HPDE6-E6E7 (cell line): ENCODE results near the gene ACKR3.

ENCODE experiments used
- DNase-seq: peaks from one replicate; pipeline ENCODE4 v3.0.0; 2011; ENCODE audit warnings: missing footprints; ENCODE audit errors: extremely low spot score

The ACKR3 gene

DNA sequence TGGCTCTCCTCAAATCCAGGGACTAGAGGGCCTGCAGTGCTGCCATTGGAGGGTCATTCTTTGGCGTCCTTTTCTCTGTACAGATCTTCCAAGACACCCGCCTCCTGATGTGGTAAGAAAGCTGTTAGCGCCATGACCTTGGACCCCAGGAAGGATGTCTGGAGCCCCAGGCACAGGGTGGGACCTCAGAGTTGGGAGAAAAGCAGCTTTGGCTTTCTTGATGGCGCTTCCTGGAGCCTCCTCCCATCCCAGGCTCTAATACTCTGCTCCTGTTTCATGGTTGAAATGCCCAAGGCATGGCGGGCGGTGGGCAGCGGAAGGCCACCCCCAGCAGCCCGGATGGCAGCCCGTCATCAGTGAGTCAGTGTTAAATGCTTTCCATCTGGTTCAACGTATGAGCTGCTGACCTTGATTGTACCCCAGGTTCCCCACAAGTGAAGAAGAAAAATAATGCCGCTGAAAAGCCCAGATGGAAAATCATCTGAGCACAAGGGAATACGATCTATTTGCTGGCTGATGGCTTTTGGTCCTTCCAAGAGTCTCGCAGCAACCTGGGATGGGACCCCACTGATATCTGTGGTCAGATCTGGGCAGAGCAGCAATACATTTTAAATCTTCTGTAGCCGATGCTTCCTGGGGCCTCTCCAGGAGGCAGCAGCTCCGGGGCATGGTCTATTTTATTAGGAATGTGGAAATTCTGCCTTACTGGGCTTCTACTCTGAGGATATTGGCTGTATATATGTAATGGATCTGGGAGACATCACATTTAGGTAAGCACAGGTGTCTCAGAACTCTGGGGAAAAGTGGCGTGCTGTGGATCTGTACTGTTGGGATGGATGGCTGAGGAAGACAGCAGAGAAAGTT lies 15.1 kb downstream of the ACKR3 start:
- DNase-seq = no peak

GRCh38 chr2:236585966-236586365 lies 16.3 kb downstream of the ACKR3 start:
- DNase-seq = no peak

GRCh38 chr2:236587861-236588815 lies 18.5 kb downstream of the ACKR3 start:
- DNase-seq = no peak

DNA sequence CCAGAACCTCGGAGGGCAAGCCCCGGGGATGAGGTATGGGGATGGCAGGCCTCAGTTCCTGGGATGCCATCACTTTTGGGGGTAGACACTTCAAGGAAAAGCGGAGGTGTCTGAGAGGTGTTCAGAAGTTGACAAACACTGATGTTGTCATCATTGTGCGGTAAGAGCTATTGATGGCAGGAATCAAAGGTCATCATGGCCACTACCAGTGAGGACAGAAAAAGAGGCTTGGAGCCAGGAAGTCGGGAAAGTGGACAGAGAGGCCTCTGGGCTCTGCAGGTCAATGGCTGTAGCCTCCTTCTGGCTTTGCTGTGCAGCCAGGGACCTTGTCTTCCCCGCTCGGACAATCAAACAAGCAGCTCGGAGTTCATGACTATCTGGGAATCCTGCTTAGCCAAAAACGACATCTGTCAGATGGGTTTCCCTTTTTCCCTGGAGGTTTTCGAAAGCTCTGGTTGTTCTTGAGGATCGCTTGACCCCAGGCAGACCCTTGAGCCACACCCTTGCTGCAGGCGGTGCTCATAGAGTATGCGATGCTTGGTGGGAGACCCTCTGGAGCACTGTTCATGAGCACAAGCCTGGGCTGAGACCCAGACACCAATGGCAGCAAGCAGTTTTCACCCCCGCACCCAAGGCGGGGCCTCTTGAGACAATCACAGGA lies 19.4 kb downstream of the ACKR3 start:
- DNase-seq = no peak

GRCh38 chr2:236590846-236591245 lies 21.2 kb downstream of the ACKR3 start:
- no peak for DNase-seq

DNA sequence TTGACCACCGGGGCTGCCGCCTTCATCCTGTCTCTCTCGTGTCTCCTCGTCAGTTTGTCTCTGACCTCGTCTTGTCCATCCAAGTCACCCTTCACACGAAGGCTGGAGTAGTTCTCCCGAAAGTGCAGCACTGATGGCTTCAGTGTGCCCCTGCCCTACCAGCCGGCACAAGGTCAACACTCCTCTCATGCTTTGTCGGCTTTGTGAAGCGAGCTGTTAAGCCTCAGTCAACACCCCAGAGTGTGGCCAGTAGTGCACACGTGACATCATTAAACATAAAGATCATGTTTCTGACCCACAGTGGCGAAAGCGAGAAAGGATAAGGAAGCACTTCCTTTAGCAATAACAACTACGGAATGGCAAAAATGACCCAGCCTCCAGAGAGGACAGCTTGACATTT lies 23.2 kb downstream of the ACKR3 start:
- no peak for DNase-seq

GRCh38 chr2:236593531-236593930 lies 23.9 kb downstream of the ACKR3 start:
- no peak for DNase-seq

GRCh38 chr2:236593956-236594355 lies 24.3 kb downstream of the ACKR3 start:
- DNase-seq = no peak

DNA sequence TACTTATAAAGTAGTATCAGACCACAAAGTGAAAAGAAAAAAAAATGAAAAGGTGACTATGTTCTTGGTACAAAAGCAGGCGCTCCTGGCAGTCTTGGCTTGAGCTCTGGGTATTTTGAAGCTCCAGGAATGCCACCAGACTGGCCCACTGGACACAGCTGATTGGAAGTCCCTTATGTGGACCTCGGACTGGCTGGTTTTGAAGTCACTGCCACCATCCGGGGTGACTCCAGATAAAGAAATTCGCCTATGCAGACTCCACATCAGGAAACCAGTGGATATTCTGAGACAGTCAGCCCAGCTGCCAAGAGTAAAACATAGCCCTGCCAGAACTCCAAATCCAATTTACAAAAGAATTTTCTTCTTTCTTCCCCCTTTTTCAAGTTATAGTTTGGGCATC lies 28.0 kb downstream of the ACKR3 start:
- DNase-seq = no peak

DNA sequence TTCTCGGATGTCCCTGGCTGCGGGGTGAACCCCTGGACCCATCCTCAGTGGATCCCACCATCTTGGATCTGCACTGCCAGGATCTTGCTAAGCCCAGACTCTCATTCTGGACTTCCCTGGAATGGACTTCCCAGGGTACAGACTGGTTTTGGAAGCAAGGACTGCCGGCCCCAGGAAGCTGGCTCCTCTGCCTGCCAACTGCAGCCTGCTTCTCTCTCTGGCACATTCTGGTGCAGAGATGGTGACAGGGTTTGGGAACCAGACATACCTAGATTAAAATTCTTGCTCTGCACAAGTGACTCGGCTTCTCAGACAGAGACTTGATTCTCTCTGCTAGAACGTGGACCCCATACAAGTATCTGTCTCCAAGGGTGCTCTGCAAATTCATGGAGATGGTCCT lies 29.4 kb downstream of the ACKR3 start:
- no peak for DNase-seq

GRCh38 chr2:236600158-236600557 lies 30.5 kb downstream of the ACKR3 start:
- DNase-seq = no peak

DNA sequence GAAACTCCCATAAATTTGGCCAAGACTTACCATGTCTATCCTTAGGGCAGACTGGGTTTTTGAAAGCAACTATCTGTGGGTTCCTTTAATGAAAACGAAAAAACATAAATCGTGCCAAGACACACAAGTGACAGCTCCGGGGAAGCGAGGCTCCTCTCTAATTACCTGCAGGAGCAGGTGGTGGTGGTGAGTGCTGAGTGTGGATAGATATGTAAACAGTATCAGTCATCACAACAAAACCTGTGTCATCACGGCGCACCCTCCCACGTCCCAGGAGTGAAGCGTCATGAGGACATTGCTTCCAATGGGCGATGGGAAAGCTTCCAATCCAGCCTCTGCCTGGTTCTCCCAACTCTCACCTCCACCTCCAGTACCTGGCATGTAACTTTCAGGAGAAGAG lies 31.3 kb downstream of the ACKR3 start:
- DNase-seq = peak; percentile 78

- no peak for DNase-seq
Measured at GRCh38 chr2:236601316-236602202, 31.9 kb downstream of the ACKR3 start.

- DNase-seq = no peak
Measured at GRCh38 chr2:236602678-236603077, 33.1 kb downstream of the ACKR3 start.

DNA sequence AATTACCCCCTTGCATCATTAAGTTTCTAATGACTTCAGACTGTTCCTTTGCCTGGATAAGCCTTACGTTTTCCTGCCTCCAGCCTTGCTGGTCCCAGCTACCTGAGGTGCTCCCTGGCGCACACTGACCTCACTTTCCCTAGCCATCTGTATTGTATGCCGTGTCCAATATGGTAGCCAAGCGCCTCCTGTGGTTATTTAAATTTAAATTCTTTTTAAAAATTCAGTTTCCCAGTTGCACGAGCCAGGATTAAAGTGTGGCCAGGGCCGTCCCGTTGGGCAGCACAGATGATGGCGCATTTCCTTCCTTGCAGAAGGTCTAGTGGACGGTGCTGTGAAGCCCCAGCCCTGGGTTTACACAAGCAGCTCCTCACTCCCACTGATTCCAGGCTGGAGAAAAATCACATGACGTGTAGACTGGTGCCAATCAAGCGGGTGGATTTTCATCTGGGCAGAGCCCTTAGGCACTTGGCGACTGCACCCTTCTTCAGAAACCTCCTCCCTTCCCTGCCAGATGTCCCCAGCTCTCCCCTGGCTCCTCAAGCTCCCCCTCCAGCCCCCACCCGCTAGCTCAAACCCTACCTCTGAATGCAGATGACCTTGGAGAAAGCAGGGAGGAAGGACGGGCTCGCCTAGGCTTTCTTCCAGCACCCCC lies 33.9 kb downstream of the ACKR3 start:
- DNase-seq = no peak

GRCh38 chr2:236604575-236605344 lies 35.1 kb downstream of the ACKR3 start:
- DNase-seq = no peak

DNA sequence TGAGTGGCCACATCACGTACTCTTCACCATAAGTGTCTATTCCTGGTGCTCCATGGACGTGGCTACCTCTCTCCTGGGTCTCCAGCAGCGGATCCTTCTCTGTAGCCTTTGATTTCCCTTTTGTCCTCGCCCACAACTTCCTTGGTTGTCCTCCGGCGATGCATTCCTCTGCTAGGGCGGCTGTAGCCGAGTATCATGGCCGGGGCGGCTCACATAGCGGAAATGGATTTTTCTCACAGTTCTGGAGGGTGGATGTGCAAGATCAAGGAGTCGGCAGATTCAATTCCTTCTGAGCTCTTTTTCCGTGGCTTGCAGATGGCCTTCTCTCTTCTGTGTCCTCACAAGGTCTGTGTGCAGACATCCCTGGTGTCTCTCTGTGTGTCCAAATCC lies 35.7 kb downstream of the ACKR3 start:
- no peak for DNase-seq

DNA sequence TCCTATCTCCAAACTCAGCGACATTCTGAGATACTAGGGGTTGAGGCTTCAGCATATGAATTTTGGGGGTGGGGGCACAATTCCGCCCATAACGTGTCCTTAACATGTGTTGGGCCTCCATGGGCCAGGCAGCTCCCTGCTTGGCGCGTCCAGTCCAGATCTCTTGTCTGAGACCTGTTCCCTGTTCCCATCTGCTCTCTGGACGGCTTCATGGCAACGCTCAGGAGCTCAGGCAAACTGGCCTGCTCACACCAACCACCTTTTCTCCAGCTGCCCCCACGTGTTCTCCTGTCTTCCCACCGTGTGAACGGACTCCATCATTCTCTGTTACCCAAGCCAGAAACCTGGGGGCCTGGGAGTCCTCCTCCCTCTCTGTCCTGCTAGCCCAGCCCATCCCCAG lies 36.4 kb downstream of the ACKR3 start:
- no peak for DNase-seq

DNA sequence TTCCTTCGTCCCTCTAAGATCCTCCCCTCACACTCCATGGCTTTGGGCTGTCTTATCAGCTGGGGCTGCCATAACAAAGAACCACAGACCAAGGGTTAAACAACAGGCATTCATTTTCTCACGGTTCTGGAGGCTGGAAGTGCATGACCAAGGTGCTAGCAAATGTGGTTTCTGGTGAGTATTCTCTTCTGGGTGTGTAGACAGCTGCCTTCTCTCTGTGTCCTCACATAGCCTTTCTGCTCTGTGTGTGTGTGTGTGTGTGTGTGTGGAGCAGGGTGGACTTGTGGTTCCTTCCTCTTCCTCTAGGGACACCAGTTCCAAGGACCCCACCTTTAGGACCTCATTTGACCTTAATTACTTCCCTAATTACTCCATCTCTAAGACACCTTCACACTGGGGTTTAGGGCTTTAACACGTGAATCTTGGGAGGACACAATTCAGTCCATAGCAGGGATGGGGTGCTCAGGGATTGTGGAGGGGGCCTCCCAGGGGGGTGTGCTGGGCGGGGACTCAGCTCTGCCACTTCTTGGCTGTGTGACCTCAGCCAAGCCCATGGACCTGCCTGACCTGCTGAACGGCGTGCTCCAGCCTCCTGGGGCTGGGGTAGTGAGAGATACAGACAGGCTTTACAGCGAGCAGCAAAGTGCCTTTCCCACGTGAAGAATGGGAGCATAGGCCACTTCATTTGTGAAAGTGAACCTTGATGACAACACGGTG lies 38.0 kb downstream of the ACKR3 start:
- DNase-seq = no peak
